NCI-H1092 (cell line): ENCODE data around the gene SERPINE1.
"Not testable (repeated sequence)": the region's sequence is repeated elsewhere in the genome, so short reads cannot be mapped to it uniquely, and the experiment has no call there.

Source experiments
- DNase-seq: peaks from one replicate; lab custom pipeline; 2025; lab: John Stamatoyannopoulos, UW

The SERPINE1 gene

GRCh38 chr7:101124376-101125056, 2.4 kb upstream of the SERPINE1 start:
- DNase-seq = no peak

GRCh38 chr7:101125989-101126650, 784 bp upstream of the SERPINE1 start:
- DNase-seq = no peak

DNA sequence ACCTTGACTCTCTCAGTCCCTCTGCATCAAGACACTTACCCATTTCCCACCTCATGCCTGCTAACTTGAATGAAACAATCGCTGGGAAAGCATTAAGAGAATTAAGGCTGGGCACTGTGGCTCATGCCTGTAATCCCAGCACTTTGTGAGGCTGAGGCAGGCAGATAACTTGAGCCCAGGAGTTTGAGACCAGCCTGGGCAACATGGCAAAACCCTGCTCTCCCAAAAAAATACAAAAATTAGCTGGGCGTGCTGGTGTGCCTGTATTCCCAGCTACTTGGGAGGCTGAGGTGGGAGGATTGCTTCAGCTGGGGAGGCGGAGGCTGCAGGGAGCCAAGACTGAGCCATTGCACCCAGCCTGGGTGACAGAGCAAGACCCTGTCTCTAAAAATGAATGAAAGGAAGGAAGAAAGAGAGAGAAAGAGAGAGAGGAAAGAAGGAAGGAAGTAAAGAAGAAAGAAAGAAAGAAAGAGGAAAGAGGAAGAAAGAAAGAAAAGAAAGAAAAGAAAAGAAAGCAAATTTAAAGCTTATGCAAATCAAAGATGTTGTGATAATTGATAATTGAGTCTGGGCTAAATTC, 646 bp downstream of the SERPINE1 start:
- DNase-seq = no peak

- DNase-seq = no peak
Observed at GRCh38 chr7:101128040-101128834, 1.3 kb downstream of the SERPINE1 start.

DNA sequence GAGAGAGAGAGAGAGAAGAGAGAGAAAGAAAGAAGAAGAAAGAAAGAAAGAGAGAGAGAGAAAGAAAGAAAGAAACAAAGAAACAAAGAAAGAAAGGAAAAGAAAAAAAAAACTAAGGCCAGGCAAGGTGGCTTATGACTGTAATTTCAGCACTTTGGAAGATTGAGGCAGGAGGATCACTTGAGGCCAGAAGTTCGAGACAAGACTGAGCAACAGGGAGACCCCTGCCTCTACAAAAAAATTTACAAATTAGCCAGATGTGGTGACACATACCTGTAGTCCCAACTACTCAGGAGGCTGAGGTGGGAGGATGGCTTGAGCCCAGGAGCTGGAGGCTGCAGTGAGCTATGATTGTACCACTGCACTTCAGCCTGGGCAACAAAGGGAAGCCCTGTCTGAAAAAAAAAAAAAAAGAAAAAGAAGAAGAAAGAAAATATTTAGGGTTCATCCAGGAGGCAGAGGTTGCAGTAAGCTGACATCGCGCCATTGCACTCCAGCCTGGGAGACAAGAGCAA, 2.8 kb downstream of the SERPINE1 start:
- DNase-seq = no peak

DNA sequence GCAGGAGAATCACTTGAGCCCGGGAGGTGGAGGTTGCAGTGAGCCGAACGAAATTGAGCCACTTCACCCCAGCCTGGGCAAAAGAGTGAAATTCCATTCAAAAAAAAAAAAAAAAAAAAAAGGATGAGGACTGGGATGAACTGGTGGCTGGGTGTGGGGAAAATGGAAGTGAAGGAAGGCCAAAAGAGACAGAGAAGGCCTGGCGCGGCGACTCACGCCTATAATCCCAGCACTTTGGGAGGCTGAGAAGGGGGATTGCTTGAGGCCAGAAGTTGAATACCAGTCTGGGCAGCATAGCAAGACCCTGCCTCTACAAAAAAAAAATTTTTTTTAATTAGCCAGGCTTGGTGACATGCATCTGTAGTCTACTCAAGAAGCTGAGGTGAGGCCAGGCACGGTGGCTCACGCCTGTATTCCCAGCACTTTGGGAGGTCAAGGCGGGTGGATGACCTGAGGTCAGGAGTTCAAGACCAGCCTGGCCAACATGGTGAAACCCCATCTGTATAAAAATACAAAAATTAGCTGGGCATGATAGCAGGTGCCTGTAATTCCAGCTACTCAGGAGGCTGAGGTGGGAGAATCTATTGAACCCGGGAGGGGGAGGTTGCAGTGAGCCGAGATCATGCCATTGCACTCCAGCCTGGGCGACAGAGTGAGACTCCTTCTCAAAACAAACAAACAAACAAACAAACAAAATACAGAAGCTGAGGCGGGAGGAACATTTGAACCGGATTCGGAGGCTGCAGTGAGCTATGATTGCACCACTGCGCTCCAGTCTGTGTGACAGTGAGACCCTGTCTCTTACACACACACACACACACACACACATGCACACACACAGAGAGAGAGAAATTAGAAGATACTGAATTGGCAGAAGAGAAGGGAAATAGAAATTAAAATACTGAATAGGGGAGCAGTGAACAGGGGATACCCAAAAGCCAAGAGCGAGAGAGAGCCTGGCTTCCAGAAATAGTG, 6.0 kb downstream of the SERPINE1 start:
- DNase-seq = not testable (repeated sequence)

GRCh38 chr7:101133621-101134398, 6.9 kb downstream of the SERPINE1 start:
- DNase-seq = no peak

DNA sequence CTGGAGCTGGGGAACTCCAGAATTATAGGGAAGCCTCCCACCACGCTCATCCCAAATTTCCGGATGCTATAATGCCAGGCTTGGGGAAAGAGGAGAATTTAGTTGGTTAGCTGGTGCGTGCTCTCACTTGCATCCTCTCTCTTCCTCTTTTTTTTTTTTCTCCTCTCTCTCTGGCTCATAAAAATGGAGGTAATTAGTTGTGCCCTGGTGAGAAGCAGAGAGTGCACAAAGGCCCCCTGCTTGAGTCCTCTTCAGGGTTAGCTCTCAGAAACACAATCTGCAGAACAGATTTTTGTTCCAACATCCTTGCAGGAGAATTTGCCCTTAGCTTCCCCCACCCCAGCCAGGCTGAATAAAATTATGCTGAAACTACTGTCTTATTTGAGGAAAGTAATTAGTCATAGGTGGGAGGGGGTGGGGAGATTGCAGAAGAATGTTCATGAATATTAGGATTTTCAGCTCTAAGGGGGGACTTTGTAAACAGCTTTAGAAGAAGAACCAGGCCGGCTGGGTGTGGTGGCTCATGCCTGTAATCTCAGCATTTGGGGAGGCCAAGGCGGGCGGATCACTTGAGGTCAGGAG, 7.6 kb downstream of the SERPINE1 start:
- no peak for DNase-seq

DNA sequence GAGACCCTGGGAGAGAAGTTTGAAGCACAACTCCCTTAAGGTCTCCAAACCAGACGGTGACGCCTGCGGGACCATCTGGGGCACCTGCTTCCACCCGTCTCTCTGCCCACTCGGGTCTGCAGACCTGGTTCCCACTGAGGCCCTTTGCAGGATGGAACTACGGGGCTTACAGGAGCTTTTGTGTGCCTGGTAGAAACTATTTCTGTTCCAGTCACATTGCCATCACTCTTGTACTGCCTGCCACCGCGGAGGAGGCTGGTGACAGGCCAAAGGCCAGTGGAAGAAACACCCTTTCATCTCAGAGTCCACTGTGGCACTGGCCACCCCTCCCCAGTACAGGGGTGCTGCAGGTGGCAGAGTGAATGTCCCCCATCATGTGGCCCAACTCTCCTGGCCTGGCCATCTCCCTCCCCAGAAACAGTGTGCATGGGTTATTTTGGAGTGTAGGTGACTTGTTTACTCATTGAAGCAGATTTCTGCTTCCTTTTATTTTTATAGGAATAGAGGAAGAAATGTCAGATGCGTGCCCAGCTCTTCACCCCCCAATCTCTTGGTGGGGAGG, 10.8 kb downstream of the SERPINE1 start:
- DNase-seq = no peak

GRCh38 chr7:101138213-101138870, 11.4 kb downstream of the SERPINE1 start:
- DNase-seq = no peak

GRCh38 chr7:101140339-101140699, 13.4 kb downstream of the SERPINE1 start:
- DNase-seq = no peak

GRCh38 chr7:101140746-101141382, 14.0 kb downstream of the SERPINE1 start:
- no peak for DNase-seq

DNA sequence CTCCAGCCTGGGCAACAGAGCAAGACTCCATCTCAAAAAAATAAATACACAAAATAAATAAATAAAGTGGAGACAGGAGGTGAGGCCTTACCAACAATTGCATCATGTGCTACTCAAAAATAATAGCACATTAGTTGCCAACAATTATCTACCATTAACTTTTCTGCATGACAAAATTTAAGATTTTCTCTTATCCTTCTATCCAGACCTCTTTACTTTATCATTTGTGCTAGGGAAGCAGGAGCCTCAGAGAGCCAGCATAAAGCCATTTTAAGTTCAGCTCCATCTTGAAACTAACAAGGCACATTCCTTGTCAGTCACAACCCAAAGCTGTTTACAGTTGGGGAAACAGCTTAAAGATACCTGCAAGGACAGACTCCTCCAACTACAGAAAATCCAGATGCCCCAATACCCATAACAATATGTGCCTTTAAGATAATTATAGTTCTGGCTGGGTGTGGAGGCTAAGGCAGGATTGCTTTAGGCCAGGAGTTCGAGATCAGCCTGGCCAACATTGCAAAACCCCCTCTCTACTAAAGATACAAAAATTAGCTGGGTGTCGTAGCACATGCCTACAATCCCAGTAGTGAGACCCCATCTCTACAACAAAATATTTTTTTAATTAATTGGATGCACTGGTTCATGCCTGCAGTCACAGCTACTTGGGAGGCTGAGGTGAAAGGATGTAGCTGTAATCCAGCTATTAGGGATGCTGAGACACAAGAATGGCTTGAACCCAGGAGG, 25.2 kb downstream of the SERPINE1 start:
- no peak for DNase-seq

DNA sequence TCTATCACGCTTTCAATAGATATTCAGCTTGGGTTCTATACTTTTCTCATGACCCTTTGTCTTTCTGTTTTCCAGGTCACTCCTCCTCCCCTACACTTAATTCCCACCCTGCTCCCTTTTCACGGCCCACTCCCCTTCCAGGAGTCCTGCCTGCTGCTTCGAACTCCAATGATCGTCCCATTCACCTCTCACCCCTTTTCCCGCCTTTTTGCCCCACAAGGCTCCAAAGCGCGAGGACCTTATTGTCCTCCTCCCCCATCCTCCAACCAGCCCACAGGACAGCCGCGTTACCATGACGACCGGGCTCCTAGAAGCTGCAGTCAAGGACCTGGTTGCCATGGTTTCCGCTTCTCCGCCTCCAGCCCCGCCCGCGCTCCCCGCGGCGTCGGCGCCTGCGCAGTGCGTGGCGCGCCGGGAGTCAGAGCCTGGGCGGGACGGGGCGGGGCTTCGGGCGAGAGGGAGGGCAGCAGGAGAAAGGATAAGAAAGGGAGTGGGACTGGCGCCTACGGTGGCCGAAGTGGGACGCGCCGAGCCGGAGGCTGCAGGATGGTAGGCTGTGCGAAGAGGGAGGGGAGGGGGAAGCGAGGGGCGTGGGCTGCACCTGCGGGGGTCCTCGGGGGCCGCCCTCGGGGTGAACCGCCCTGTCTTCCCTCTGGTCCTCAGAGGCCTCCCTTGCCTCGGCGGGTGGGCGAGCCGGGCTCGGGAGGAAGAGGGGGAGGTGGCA, 27.2 kb downstream of the SERPINE1 start, which contains the start of gene AP1S1:
TSS of gene AP1S1 (plus strand) at position 508 of the 724 bp plus-strand sequence. CDS start at position 547, 39 bp downstream.
- peak; percentile 98 for DNase-seq

DNA sequence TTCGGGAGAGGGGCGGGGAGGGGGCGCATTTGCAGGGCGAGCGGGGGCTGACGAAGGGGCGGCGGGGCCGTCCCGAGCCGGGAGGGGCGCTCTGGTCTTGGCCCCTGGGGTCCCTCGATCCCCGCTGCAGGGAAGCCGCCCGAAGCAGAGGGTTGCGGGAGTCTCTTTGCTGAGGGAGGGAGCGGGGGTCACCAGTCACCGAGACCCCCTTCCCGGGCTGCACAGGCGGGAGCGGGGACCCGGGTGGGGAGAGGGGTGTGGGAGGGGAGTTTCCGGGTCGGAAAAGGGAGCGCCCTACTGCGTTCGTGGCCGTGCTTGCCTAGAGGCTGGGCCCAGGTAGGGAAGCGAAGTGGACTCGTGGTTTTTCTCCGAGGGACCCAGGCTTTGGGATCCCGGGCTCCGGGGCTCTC, 27.8 kb downstream of the SERPINE1 start:
- DNase-seq = no peak

- no peak for DNase-seq
Observed at GRCh38 chr7:101155303-101155702, 28.4 kb downstream of the SERPINE1 start.

DNA sequence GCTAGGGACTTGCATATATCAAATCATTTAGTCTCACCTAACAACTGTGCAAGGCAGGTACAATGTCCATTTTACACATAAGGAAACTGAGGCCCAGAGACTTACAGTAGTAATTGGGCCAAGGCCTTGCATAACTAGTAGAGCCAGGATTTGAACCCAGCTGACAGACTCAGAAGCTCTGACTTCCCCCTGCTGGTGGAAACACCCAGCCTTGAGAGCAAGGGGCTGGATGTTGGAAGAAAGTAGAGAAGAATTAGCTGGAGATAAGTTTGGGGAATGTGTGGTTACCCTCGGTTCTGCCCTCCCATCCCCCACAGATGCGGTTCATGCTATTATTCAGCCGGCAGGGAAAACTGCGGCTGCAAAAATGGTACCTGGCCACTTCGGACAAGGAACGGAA, 29.4 kb downstream of the SERPINE1 start:
- no peak for DNase-seq
